Pancreas (tissue), 10 donors: ENCODE measurements around the gene CCDC88C. TPM values are rescaled to one million over a fixed set of nuclear protein-coding genes. Genes with fewer than 3 reads are reported as not detected.

ENCODE experiments used
- ATAC-seq, 4 donors: fragments of 200-7000 bp; cut with Tn5 transposase; one replicate each; pipeline versions ENCODE4 v1.8.0 to v1.9.1; 2020; ENCODE audit warnings: mild to moderate bottlenecking in 4 of 4, moderate library complexity in 4 of 4
- DNase-seq, 6 donors: peaks; one replicate each; pipeline ENCODE4 v3.0.0-alpha.2; 2020
- FAIRE-seq: peaks from 2 replicates; lab custom pipeline; 2012; peaks lifted over from hg19 to GRCh38; lab: Jason Lieb, UNC
- H3K27ac ChIP-seq, 4 donors: fragments of 200-600 bp; sonication (generic); 1 replicate in 3 of 4; 2 replicates in 1 of 4; pipeline versions ENCODE4 v1.5.0 to v1.8.0; 2020
- H3K27me3 ChIP-seq, 4 donors: fragments of 200-600 bp; one replicate each; pipeline ENCODE4 v1.8.0; 2021
- H3K36me3 ChIP-seq, 3 donors: fragments of 200-600 bp; sonication (generic) in 1 of 3; one replicate each; pipeline versions ENCODE4 v1.5.0 to v1.8.0; 2020 to 2021
- H3K4me1 ChIP-seq, 3 donors: fragments of 200-600 bp; one replicate each; pipeline ENCODE4 v1.8.0; 2021
- H3K4me3 ChIP-seq, 4 donors: fragments of 200-600 bp; sonication (generic) in 2 of 4; one replicate each; pipeline versions ENCODE4 v1.5.0 to v1.8.0; 2020 to 2021
- H3K9me3 ChIP-seq, 4 donors: fragments of 200-600 bp; one replicate each; pipeline ENCODE4 v1.8.0; 2021
- CTCF ChIP-seq, 4 donors: fragments of 200-600 bp; sonication (generic) in 3 of 4; IDR thresholded peaks; one replicate each; pipeline versions ENCODE4 v1.5.0 to v1.8.0; 2021; ENCODE audit warnings: antibody characterized with exemption in 4 of 4
- WGBS, 2 donors: extraction: QIAGEN DNeasy Blood & Tissue Kit; methylation state at CpG; one replicate each; pipeline ENCODE4 v1.1.7; 2013; 5-methylcytosine and 5-hydroxymethylcytosine counted together
- intact Hi-C, 3 donors: fragments of 100-400 bp; cut with DNase I; formaldehyde crosslinking; loops; one replicate each; pipeline versions ENCODE4 v1.11.1 to v1.14.2; 2022
- polyA plus RNA-seq, 2 donors: library from polyadenylated mRNA; stranded (reverse); fragments of 200-250 nt; gene quantifications; one replicate each; pipeline ENCODE4 v1.2.3, GENCODE V29; 2013
- total RNA-seq, 6 donors: library from RNA; stranded (reverse); fragmentation: NEBNext Ultra II Directional in 4 of 6; extraction: Animal tissue kit (Norgen Biotek cat#: 25700) in 4 of 6; gene quantifications; one replicate each; pipeline versions ENCODE4 v1.2.1 to v1.2.4, GENCODE V29; 2021 to 2023
- donor health status: healthy with polysubstance abuse.
- donor health status: DM: no; HTN: no; CAD: no; lungs with moderate emphysema.
- donor health status: DM: no; HTN: no; CAD: no.
- donor health status: control.
- donor health status: control.
- donor health status: Bipolar disorder and iron deficiency.
- donor health status: DM: yes; HTN: yes; CAD: no.
- donor health status: DM: no; HTN: no; CAD: no.
- donor health status: DM: no; HTN: no; CAD: no.
- donor health status: DM: yes; HTN: yes; CAD: no.

CCDC88C gene
- total and polyA plus RNA-seq, 8 donors = 10.3 to 20.2 (median 14.6) TPM

GRCh38 chr14:91367173-91368171, 50.1 kb downstream of the CCDC88C start:
- peak in 1 of 6 donors; percentile 59 for DNase-seq
- WGBS, 2 donors = 69 to 70% methylated on average over 22 of the region's 22 CpGs
- FAIRE-seq = no peak
- Histone ChIP-seq H3K27me3 (no peaks in the 10 kb centered on the region), H3K9me3 (no peaks in the 10 kb centered on the region), H3K4me1 (peaks cover 15 to 20% (median 15%) of the 10 kb centered on the region in 3 donors), H3K4me3 (no peak overlapping the region), H3K27ac (peak overlapping the region in 3 of 4 donors; percentile 42 to 50 (median 45)), H3K36me3 (no peaks in the 10 kb centered on the region)
- ATAC-seq = peak in 3 of 4 donors; percentile 31 to 62 (median 52)
- intact Hi-C loops = no loop called here
- TF ChIP-seq CTCF (IDR thresholded peaks at IDR 0.05) = no peak

- TF ChIP-seq CTCF (IDR thresholded peaks at IDR 0.05) = no peak
- WGBS, 2 donors = 61 to 62% methylated on average over 6 of the region's 6 CpGs
- DNase-seq (peak in 1 of 6 donors; percentile 48), FAIRE-seq (no peak), ATAC-seq (peak; percentile 41 to 61 (median 42))
- H3K9me3 ChIP-seq = no peaks in the 10 kb centered on the region
- H3K4me3 ChIP-seq = no peak overlapping the region
- intact Hi-C loops = no loop called here
- H3K36me3 ChIP-seq = no peaks in the 10 kb centered on the region
- H3K4me1 ChIP-seq = peaks cover 11 to 16% (median 15%) of the 10 kb centered on the region in 3 donors
- H3K27ac ChIP-seq = peak overlapping the region in 3 of 4 donors; percentile 42 to 50 (median 45)
- no peaks in the 10 kb centered on the region for H3K27me3 ChIP-seq
Measured at GRCh38 chr14:91366749-91367148, 50.9 kb downstream of the CCDC88C start.

GRCh38 chr14:91365552-91365951, 52.1 kb downstream of the CCDC88C start:
- no peak overlapping the region for H3K27ac ChIP-seq
- H3K4me3 ChIP-seq = no peak overlapping the region
- no peaks in the 10 kb centered on the region for H3K27me3 ChIP-seq
- H3K9me3 ChIP-seq = no peaks in the 10 kb centered on the region
- DNase-seq = no peak
- FAIRE-seq = no peak
- TF ChIP-seq CTCF (IDR thresholded peaks at IDR 0.05) = no peak
- intact Hi-C loops = no loop called here
- peaks cover 11 to 16% (median 15%) of the 10 kb centered on the region in 3 donors for H3K4me1 ChIP-seq
- no peaks in the 10 kb centered on the region for H3K36me3 ChIP-seq
- ATAC-seq = no peak
- WGBS, 2 donors = 79% methylated on average over 6 of the region's 6 CpGs

- DNase-seq = no peak
- Histone ChIP-seq H3K9me3 (no peaks in the 10 kb centered on the region), H3K27ac (no peak overlapping the region), H3K4me1 (peaks cover 5 to 11% (median 10%) of the 10 kb centered on the region in 3 donors), H3K27me3 (no peaks in the 10 kb centered on the region), H3K4me3 (no peak overlapping the region), H3K36me3 (no peaks in the 10 kb centered on the region)
- TF ChIP-seq CTCF (IDR thresholded peaks at IDR 0.05) = no peak
- WGBS, 2 donors = 72 to 80% methylated on average over 10 to 13 of the region's 13 CpGs
- intact Hi-C loops = no loop called here
- FAIRE-seq = no peak
- ATAC-seq = no peak
Measured at GRCh38 chr14:91364524-91365270, 52.9 kb downstream of the CCDC88C start.
